H9 (cell line): ENCODE measurements around the gene NUDT22. TPM values are rescaled to one million over a fixed set of nuclear protein-coding genes. Genes with fewer than 3 reads are reported as not detected.

Experiments
- DNase-seq: peaks from one replicate; pipeline ENCODE4 v3.0.0-alpha.2; 2017
- H2AFZ ChIP-seq: one replicate; pipeline ENCODE4 v1.6.1; 2013; ENCODE audit warnings: mild to moderate bottlenecking, low read length, control low read depth, moderate library complexity
- H2AK5ac ChIP-seq: 2 replicates; pipeline ENCODE4 v1.6.1; 2013; ENCODE audit warnings: low read length, control low read depth, mixed read lengths; ENCODE audit not compliant: insufficient read length
- H2BK120ac ChIP-seq: one replicate; pipeline ENCODE4 v1.6.1; 2013; ENCODE audit warnings: low read depth, mild to moderate bottlenecking, low read length, control low read depth, inconsistent platforms; ENCODE audit not compliant: poor library complexity, severe bottlenecking
- H2BK12ac ChIP-seq: 2 replicates; pipeline ENCODE4 v1.6.1; 2013; ENCODE audit warnings: low read length, control low read depth, mixed read lengths, low read depth; ENCODE audit not compliant: insufficient read length
- H2BK15ac ChIP-seq: 2 replicates; pipeline ENCODE4 v1.6.1; 2013; ENCODE audit warnings: low read depth, low read length, control low read depth
- H2BK20ac ChIP-seq: one replicate; pipeline ENCODE4 v1.6.1; 2013; ENCODE audit warnings: low read depth, mild to moderate bottlenecking, low read length, control low read depth, inconsistent platforms; ENCODE audit not compliant: poor library complexity, severe bottlenecking
- H2BK5ac ChIP-seq: 2 replicates; pipeline ENCODE4 v1.6.1; 2013; ENCODE audit warnings: low read length, control low read depth, mixed read lengths; ENCODE audit not compliant: insufficient read length
- H3K14ac ChIP-seq: 2 replicates; pipeline ENCODE4 v1.6.1; 2013; ENCODE audit warnings: low read length, control low read depth; ENCODE audit not compliant: insufficient read depth
- H3K18ac ChIP-seq: 2 replicates; pipeline ENCODE4 v1.6.1; 2013; ENCODE audit warnings: low read depth, mild to moderate bottlenecking, mixed read lengths, low read length, control low read depth; ENCODE audit not compliant: insufficient read length
- H3K23ac ChIP-seq: 2 replicates; pipeline ENCODE4 v1.6.1; 2013; ENCODE audit warnings: low read length, control low read depth, mixed read lengths, low read depth; ENCODE audit not compliant: insufficient read length
- H3K23me2 ChIP-seq: 2 replicates; pipeline ENCODE4 v1.6.1; 2013; ENCODE audit warnings: low read depth, mild to moderate bottlenecking, mixed read lengths, low read length, control low read depth; ENCODE audit not compliant: insufficient read length, poor library complexity, severe bottlenecking
- H3K27ac ChIP-seq: 2 replicates; pipeline ENCODE4 v1.5.1; 2013; ENCODE audit warnings: low read length, control low read depth, mixed read lengths, low read depth; ENCODE audit not compliant: insufficient read length
- H3K27me3 ChIP-seq: 2 replicates; pipeline ENCODE4 v1.6.1; 2013; ENCODE audit warnings: low read length, control low read depth, inconsistent platforms; ENCODE audit not compliant: insufficient read depth
- H3K4ac ChIP-seq: 2 replicates; pipeline ENCODE4 v1.6.1; 2013; ENCODE audit warnings: low read depth, mild to moderate bottlenecking, control low read depth, inconsistent platforms, low read length, moderate library complexity
- H3K4me1 ChIP-seq: 2 replicates; pipeline ENCODE4 v1.6.1; 2013; ENCODE audit warnings: low read length, control low read depth, inconsistent platforms; ENCODE audit not compliant: insufficient read depth
- H3K4me2 ChIP-seq: 2 replicates; pipeline ENCODE4 v1.6.1; 2013; ENCODE audit warnings: low read length, control low read depth, mixed read lengths; ENCODE audit not compliant: insufficient read length, insufficient read depth
- H3K56ac ChIP-seq: 2 replicates; pipeline ENCODE4 v1.6.1; 2013; ENCODE audit warnings: low read depth, mild to moderate bottlenecking, mixed read lengths, low read length, control low read depth; ENCODE audit not compliant: insufficient read length
- H3K79me1 ChIP-seq: 2 replicates; pipeline ENCODE4 v1.6.1; 2013; ENCODE audit warnings: low read depth, mild to moderate bottlenecking, moderate library complexity, low read length, control low read depth, inconsistent platforms; ENCODE audit not compliant: insufficient read depth, poor library complexity, severe bottlenecking
- H3K79me2 ChIP-seq: 2 replicates; pipeline ENCODE4 v1.6.1; 2013; ENCODE audit warnings: low read length, control low read depth, inconsistent platforms; ENCODE audit not compliant: insufficient read depth
- H3K9ac ChIP-seq: 2 replicates; pipeline ENCODE4 v1.6.1; 2013; ENCODE audit warnings: low read length, control low read depth, mixed read lengths; ENCODE audit not compliant: insufficient read length; ENCODE audit errors: extremely low read depth
- H3K9me3 ChIP-seq: one replicate; pipeline ENCODE4 v1.6.1; 2013; ENCODE audit warnings: low read depth, low read length, inconsistent platforms; ENCODE audit not compliant: control insufficient read depth
- H3T11ph ChIP-seq: one replicate; pipeline ENCODE4 v1.6.1; 2013; ENCODE audit warnings: mild to moderate bottlenecking, low read length, control low read depth, inconsistent platforms
- H4K20me1 ChIP-seq: one replicate; pipeline ENCODE4 v1.6.1; 2013; ENCODE audit not compliant: control insufficient read depth, insufficient read length, insufficient read depth
- H4K5ac ChIP-seq: 2 replicates; pipeline ENCODE4 v1.6.1; 2013; ENCODE audit warnings: low read depth, mild to moderate bottlenecking, mixed read lengths, low read length, control low read depth; ENCODE audit not compliant: insufficient read length
- H4K8ac ChIP-seq: replicated peaks from 2 replicates; pipeline ENCODE4 v1.6.1; 2013; ENCODE audit warnings: low read length, control low read depth, mixed read lengths, low read depth; ENCODE audit not compliant: insufficient read length
- H4K91ac ChIP-seq: 2 replicates; pipeline ENCODE4 v1.6.1; 2013; ENCODE audit warnings: low read depth, mild to moderate bottlenecking, moderate library complexity, mixed read lengths, low read length, control low read depth; ENCODE audit not compliant: insufficient read length
- H3K27ac Mint-ChIP-seq, 3 experiments: 2 replicates in 2 of 3; 3 replicates in 1 of 3; pipeline ENCODE4 v1.8.0; 2020 to 2021; ENCODE audit warnings: mixed read lengths in 3 of 3, mild to moderate bottlenecking in 1 of 3, moderate library complexity in 1 of 3
- H3K27me3 Mint-ChIP-seq: 2 replicates; pipeline ENCODE4 v1.8.0; 2021; ENCODE audit warnings: low read depth, mild to moderate bottlenecking, moderate library complexity, mixed read lengths
- H3K36me3 Mint-ChIP-seq, 3 experiments: 2 replicates in 2 of 3; 3 replicates in 1 of 3; pipeline ENCODE4 v1.8.0; 2020 to 2021; ENCODE audit warnings: low read depth in 3 of 3, mixed read lengths in 3 of 3; ENCODE audit not compliant: insufficient read depth in 1 of 3
- H3K4me1 Mint-ChIP-seq, 2 experiments: 2 replicates each; pipeline ENCODE4 v1.8.0; 2020; ENCODE audit warnings: mixed read lengths in 2 of 2
- H3K4me3 Mint-ChIP-seq, 2 experiments: 2 replicates in 1 of 2; 3 replicates in 1 of 2; pipeline ENCODE4 v1.8.0; 2020 to 2021; ENCODE audit warnings: mild to moderate bottlenecking in 2 of 2, mixed read lengths in 2 of 2, moderate library complexity in 1 of 2
- H3K9me3 Mint-ChIP-seq, 2 experiments: 2 replicates in 1 of 2; 3 replicates in 1 of 2; pipeline ENCODE4 v1.8.0; 2020; ENCODE audit warnings: mild to moderate bottlenecking in 2 of 2, mixed read lengths in 2 of 2, moderate library complexity in 1 of 2
- WGBS: extraction: QIAGEN DNeasy Blood & Tissue Kit; methylation state at CpG from one replicate; pipeline ENCODE4 v1.1.7; 2013; ENCODE audit warnings: missing lambda C conversion rate, low lambda C conversion rate, mixed read lengths; ENCODE audit not compliant: insufficient read length; ENCODE audit errors: extremely low coverage; 5-methylcytosine and 5-hydroxymethylcytosine counted together
- total RNA-seq: library from RNA; stranded (reverse); gene quantifications from 2 replicates; pipeline ENCODE4 v1.2.1, GENCODE V29; 2021
- TF ChIP-seq, protein P1 (sequence below): fragments of 200-600 bp; sonication (generic); conservative IDR thresholded peaks from 3 replicates; pipeline ENCODE4 v1.8.0; 2021; ENCODE audit warnings: antibody characterized with exemption, mild to moderate bottlenecking

Gene NUDT22
- total RNA-seq, 1 experiment from 2014 or later = 39.6 TPM

- Histone ChIP-seq H4K20me1 (peaks cover 2% of the 10 kb centered on the region), H3T11ph (no peak overlapping the region), H4K91ac (no peak overlapping the region), H3K9ac (peak overlapping the region; percentile 68), H2BK120ac (peak overlapping the region; percentile 24), H3K23ac (no peak overlapping the region), H2AK5ac (no peak overlapping the region), H3K79me2 (no peaks in the 10 kb centered on the region), H3K27ac (peak overlapping the region; percentile 33), H3K23me2 (peaks cover 15% of the 10 kb centered on the region), H4K5ac (no peak overlapping the region), H2BK20ac (no peak overlapping the region), H3K4me1 (no peaks in the 10 kb centered on the region), H3K9me3 (no peaks in the 10 kb centered on the region), H3K4me2 (peak overlapping the region; percentile 59), H3K14ac (peak overlapping the region; percentile 32), H2AFZ (no peak overlapping the region), H3K18ac (peak overlapping the region; percentile 68), H2BK5ac (no peak overlapping the region), H4K8ac (no peak overlapping the region), H2BK15ac (no peak overlapping the region), H3K56ac (no peak overlapping the region), H2BK12ac (no peak overlapping the region), H3K4ac (no peak overlapping the region; the same call in 1 of the 2 replicates), H3K27me3 (no peaks in the 10 kb centered on the region), H3K79me1 (no peaks in the 10 kb centered on the region)
- no peaks in the 10 kb centered on the region; the same call in none of the 2 replicates for H3K27me3 Mint-ChIP-seq
- peak overlapping the region; percentile 99 to 100 (median 100) for H3K27ac Mint-ChIP-seq
- DNase-seq = peak; percentile 99
- TF ChIP-seq, protein P1, sequence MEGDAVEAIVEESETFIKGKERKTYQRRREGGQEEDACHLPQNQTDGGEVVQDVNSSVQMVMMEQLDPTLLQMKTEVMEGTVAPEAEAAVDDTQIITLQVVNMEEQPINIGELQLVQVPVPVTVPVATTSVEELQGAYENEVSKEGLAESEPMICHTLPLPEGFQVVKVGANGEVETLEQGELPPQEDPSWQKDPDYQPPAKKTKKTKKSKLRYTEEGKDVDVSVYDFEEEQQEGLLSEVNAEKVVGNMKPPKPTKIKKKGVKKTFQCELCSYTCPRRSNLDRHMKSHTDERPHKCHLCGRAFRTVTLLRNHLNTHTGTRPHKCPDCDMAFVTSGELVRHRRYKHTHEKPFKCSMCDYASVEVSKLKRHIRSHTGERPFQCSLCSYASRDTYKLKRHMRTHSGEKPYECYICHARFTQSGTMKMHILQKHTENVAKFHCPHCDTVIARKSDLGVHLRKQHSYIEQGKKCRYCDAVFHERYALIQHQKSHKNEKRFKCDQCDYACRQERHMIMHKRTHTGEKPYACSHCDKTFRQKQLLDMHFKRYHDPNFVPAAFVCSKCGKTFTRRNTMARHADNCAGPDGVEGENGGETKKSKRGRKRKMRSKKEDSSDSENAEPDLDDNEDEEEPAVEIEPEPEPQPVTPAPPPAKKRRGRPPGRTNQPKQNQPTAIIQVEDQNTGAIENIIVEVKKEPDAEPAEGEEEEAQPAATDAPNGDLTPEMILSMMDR = peak; percentile 18; the same call in 1 of the 3 replicates
- no peaks in the 10 kb centered on the region for H3K9me3 Mint-ChIP-seq
- H3K36me3 Mint-ChIP-seq = peaks cover 11 to 31% (median 23%) of the 10 kb centered on the region in 3 experiments; a peak in 6 of 7 replicates
- H3K4me1 Mint-ChIP-seq = peaks cover 21 to 26% of the 10 kb centered on the region in 2 experiments
- peak overlapping the region; percentile 97 to 99 for H3K4me3 Mint-ChIP-seq
- no CpG with 5 or more reads among the region's 58 CpGs for WGBS
Observed at GRCh38 chr11:64269540-64270220, 43.6 kb downstream of the NUDT22 start.
